HG02840 (cell line): ENCODE results near the gene METTL24.
A peak's percentile ranks its signal among the peaks of the same experiment; 100 is the strongest.
"Not testable (repeated sequence)": the region's sequence is repeated elsewhere in the genome, so short reads cannot be mapped to it uniquely, and the experiment has no call there.

Experiments used
- ATAC-seq: cut with Tn5 transposase; IDR thresholded peaks from one replicate; pipeline ENCODE4 v1.9.1; 2021; ENCODE audit warnings: mild to moderate bottlenecking, moderate library complexity, moderate number of reproducible peaks; ENCODE audit not compliant: unreplicated experiment, low FRiP score

METTL24 gene

DNA sequence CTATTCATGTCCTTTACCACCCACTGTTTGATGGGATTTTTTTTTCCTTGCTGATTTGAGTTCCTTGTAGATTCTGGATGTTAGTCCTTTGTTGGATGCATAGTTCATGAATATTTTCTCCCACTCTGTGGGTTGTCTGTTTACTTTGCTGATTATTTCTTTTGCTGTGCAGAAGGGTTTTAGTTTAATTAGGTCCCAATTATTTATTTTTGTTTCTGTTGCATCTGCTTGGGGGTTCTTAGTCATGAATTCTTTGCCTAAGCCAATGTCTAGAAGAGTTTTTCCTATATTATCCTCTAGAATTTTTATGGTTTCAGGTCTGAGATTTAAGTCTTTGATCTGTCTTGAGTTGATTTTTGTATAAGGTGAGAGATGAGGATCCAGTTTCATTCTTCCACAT, 85.4 kb downstream of the METTL24 start:
- ATAC-seq, result not testable (repeated sequence)

GRCh38 chr6:110271732-110272022, 86.5 kb downstream of the METTL24 start:
- no peak for ATAC-seq

- no peak for ATAC-seq
Measured at GRCh38 chr6:110270165-110270564, 88.0 kb downstream of the METTL24 start.

DNA sequence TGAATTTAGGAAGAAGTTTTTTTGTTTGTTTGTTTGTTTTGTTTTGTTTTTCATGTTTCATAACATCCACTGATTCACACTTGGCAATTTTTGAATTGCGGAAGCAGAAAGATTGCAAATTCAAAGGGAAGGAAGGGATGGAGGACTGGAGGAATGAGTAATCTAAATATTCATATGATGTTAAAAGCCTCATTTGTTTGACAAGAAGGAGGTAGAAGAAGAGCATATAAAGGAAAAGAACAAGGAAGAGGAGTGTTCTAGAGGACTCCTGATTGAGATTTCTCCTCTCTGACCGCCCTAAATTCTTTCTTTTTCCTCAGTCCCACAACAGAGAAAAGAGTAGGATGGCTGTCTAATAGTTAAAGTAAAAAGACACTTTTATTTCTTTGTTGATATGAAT, 88.5 kb downstream of the METTL24 start:
- no peak for ATAC-seq

- ATAC-seq, result no peak
Measured at GRCh38 chr6:110266996-110267395, 91.2 kb downstream of the METTL24 start.

- ATAC-seq, result no peak
Measured at GRCh38 chr6:110265273-110265672, 92.9 kb downstream of the METTL24 start.

GRCh38 chr6:110256366-110256765, 101.8 kb downstream of the METTL24 start:
- no peak for ATAC-seq

GRCh38 chr6:110255211-110255750, 102.9 kb downstream of the METTL24 start:
- ATAC-seq, result no peak

GRCh38 chr6:110250838-110251237, 107.3 kb downstream of the METTL24 start:
- ATAC-seq, result no peak

DNA sequence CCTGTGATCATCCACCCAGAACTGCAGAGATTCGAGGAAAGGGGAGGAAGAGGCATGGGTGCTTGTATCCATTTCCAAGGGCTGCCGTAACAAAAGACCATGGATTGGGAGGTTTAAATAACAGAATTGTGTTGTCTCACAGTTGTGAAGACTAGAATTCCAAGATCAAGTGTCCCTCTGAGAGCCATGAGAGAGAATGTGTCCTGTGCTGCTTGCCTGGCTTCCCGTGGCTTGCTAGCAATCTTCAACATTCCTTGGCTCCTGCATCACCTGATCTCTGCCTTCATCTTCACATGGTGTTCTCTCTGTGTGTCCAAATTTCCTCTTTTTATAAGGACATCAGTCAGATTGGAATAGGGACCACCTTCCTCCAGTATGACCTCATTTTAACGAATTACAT, 108.1 kb downstream of the METTL24 start:
- no peak for ATAC-seq

- no peak for ATAC-seq
Measured at GRCh38 chr6:110246900-110247546, 111.1 kb downstream of the METTL24 start.

GRCh38 chr6:110246378-110246777, 111.8 kb downstream of the METTL24 start:
- ATAC-seq, result no peak

GRCh38 chr6:110244621-110245020, 113.5 kb downstream of the METTL24 start:
- not testable (repeated sequence) for ATAC-seq

- ATAC-seq, result no peak
Measured at GRCh38 chr6:110239526-110240274, 118.4 kb downstream of the METTL24 start.

- ATAC-seq, result not testable (repeated sequence)
Measured at GRCh38 chr6:110236007-110236406, 122.1 kb downstream of the METTL24 start.

GRCh38 chr6:110233770-110234374, 124.3 kb downstream of the METTL24 start:
- ATAC-seq, result peak; percentile 92

DNA sequence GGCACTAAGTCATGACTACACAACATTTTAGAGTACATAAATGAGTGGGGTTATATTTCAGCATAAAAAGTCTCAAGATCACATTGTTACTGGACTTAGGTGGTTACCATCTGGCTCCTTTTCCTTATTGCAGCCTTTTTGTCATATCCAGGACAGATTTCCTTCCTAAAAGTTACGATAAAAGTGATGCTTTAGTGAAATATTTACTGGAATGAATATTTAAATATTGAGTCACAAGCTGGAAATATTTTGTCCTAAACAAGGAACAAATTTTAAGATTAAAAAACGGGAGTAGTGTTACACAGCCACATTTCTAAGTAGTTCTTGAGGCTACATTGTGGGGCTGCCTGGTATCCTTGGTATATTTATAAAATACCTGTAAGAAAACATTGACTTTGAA, 125.7 kb downstream of the METTL24 start:
- no peak for ATAC-seq

DNA sequence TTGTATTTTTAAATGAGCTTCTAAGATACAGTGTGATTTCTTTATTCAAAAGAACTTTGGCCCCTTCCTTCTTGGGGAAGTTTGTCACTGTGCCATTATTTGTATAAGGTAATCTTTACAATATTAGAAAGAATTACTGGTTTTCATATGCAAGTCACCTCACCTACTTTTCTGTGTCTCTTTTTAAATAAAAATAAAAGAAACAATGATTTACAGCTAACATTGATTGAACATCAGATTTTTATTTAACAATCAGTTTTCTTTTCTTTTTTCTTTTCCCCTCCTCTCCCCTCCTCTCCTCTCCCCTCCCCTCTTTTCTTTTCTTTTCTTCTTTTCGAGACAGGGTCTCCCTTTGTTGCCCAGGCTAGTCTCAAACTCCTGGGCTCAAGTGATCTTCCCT, 131.9 kb downstream of the METTL24 start:
- no peak for ATAC-seq

DNA sequence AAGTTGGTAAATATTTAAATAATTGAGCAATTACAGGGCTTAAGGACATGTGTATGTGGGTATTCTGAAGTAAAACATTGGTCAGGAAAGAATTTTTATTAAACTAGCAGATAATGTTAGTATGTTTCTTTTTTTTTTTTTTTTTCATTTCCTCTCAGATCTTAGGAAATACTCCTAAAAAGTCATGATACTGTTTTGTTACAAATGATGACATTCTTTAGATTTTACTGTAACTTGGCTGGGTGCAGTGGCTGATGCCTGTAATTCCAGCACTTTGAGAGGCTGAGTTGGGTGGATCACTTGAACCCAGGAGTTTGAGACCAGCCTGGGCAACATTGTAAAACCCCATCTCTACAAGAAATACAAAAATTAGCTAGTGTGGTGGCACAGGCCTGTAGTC, 136.4 kb downstream of the METTL24 start:
- no peak for ATAC-seq

DNA sequence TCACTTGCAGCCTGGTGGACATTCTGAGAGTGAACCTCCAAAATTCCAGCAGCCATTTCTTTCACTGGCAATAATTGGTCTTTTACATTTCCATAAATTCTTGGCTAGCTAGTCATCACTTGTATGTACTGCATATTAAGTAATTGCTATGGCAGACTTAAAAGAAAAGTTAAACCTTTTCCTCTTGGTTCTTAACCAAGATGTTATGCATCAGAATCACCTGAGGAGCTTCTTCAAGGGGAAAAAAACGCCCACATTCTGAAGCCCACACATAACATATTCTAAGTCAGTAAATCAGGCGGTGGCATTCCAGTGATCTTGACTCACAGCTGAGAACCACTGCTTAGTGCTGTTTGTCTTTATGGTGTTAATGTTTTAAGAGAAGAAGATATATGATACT, 140.9 kb downstream of the METTL24 start:
- no peak for ATAC-seq

DNA sequence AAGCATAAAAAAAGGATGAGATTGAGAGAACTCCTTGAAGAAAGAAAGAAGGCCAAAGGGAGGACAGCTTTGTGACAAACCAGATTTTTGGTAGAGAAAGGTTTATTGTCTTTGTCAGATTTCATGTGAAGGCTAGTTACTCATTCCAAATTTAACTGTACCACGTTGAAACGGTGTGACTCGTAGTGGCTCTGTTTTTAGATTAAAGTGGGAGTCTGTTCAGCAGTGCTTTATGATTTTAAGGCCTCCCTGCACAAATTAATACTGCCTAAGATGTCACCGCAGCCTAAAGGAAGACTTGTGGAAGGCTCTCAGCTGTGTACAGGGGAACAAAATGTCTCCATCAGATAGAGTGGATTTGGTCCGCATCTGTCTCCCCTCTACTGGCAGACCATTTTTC, 142.0 kb downstream of the METTL24 start:
- ATAC-seq, result no peak

- ATAC-seq, result no peak
Measured at GRCh38 chr6:110214338-110214737, 143.8 kb downstream of the METTL24 start.
